IPS-18c (cell line): ENCODE data around the gene CKS1B.

Experiments used
- H3K4me3 ChIP-seq: 2 replicates; pipeline ENCODE4 v1.7.0; 2013; ENCODE audit warnings: low read depth, mild to moderate bottlenecking, low read length, moderate library complexity; ENCODE audit not compliant: insufficient read depth
- H3K9me3 ChIP-seq: one replicate; pipeline ENCODE4 v1.6.1; 2013; ENCODE audit warnings: mild to moderate bottlenecking, low read length, moderate library complexity; ENCODE audit not compliant: control insufficient read depth, insufficient read depth

Gene CKS1B

DNA sequence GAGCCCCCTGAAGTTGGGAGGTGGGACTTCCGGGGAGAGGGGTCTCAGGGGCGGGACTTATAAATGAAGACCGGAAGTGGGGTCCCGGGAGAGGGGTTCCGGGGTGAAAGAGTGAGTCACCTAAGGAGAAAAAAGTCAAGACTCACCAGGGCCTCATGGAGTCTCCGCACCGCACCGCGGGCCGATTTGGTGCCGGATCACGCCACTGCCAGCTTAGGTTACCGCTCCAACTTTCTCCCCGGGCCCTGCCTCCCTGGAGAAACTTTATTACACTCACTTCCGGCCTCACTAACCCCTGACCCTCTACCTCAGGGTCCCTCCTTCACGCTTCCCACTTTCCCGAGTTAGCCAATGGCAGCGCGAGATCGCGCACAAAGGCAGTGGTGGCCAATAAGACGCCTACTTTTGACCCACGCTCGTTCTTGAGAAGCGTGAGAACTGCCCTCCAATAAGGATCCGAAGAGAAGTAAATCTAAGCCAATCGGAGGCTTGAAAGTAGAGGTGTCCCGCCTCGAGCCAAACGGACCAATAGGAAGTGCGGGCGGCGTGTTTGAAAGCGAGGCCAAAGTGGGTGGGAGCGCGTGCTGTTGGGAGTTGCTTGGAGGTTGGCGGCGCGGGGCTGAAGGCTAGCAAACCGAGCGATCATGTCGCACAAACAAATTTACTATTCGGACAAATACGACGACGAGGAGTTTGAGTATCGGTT is at the start of gene CKS1B:
TSS of gene CKS1B (plus strand) at position 580 of the 706 bp plus-strand sequence. CDS start at position 645, 65 bp downstream.
- H3K4me3 ChIP-seq: peak within 1 kb of the TSS; percentile 66
- H3K9me3 ChIP-seq: no peaks in the 10 kb centered on the region

DNA sequence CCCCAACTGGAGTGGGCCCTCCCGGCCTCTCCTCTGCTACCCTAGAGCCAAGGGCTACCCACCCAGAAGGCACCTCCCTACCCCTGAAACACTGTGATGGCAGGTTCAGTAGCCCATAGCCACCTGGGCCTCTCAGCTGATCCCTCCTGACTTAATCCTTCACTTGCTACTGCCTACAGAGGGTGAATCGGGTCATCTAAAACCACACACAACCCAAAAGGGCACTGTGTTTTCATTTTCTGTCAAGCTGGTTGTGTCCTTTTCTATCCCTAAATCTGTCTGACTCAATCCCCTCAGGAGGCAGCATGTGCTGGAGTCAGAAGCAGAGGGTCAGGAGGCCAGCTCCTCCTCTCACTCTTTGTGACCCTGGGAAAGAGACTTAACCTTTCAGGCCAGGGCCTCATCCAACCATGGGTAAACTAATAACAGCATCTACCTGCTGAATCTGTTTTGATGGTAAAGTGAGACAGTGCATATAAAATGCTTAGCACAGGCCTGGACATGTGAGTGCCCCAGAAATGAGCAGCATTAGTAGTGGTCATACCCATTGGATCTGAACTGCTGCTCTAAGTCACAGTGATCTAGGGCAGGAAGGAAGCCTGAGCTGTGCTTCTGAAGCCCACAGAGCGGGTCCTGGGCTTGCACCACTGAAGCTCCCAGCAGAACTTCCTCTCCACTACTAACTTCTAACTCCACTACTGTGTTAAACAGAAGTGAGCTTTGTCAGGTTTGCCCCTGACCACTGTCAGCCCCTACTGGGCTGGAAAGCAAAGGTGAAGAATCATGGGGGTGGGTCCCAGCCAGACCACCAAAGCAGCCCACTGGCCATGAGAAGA is 48.9 kb upstream of the CKS1B start:
- Histone ChIP-seq H3K4me3 (no peak overlapping the region), H3K9me3 (no peaks in the 10 kb centered on the region)

DNA sequence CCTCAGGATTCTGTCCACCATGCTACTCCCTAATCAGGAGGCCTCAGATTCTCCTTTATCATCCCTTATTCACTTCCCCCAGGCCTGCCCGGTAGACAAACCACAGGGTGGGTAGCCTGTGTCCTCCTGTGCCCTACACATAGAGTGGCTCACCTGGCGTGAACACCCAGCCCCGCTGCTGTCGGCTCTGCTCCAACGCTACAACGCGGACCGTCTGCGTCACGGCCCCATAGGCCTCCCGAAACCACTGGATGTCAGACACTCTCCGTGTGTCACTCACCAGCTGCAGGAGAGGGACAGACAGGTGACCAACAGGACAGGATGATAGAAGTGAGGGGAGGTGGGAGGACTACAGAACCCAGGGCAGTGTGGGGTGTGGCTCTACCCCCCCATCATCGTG is 48.3 kb upstream of the CKS1B start:
- Histone ChIP-seq H3K4me3 (no peak overlapping the region), H3K9me3 (no peaks in the 10 kb centered on the region)

DNA sequence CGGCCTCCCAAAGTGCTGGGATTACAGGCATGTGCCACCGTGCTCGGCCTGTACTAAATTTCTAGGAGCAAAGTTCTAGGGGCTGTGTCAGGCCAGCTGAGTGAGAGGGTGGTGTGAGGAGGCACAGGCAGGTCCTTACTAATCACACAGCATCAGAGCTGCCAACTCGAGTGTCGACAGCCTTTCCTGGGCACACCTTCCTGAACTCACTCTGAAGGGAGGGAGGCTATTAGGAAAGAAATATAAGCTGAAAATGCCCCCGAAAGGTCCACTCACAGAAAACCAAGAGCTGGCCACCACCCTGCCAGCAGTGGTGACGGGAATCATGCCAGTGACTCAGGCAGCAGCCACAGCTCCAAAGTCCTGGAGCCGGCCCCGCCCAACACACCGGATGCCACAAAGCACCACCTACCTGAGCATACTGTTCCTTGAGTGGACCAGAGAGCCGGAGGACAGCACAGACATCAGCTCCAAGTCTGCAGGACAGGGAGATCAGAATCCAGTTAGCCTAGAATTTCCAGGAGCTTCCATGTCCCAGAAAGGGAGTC is 42.5 kb upstream of the CKS1B start:
- no peaks in the 10 kb centered on the region for H3K9me3 ChIP-seq
- H3K4me3 ChIP-seq: no peak overlapping the region

GRCh38 chr1:154934358-154934948 is 40.0 kb upstream of the CKS1B start:
- Histone ChIP-seq H3K4me3 (no peak overlapping the region), H3K9me3 (no peaks in the 10 kb centered on the region)

DNA sequence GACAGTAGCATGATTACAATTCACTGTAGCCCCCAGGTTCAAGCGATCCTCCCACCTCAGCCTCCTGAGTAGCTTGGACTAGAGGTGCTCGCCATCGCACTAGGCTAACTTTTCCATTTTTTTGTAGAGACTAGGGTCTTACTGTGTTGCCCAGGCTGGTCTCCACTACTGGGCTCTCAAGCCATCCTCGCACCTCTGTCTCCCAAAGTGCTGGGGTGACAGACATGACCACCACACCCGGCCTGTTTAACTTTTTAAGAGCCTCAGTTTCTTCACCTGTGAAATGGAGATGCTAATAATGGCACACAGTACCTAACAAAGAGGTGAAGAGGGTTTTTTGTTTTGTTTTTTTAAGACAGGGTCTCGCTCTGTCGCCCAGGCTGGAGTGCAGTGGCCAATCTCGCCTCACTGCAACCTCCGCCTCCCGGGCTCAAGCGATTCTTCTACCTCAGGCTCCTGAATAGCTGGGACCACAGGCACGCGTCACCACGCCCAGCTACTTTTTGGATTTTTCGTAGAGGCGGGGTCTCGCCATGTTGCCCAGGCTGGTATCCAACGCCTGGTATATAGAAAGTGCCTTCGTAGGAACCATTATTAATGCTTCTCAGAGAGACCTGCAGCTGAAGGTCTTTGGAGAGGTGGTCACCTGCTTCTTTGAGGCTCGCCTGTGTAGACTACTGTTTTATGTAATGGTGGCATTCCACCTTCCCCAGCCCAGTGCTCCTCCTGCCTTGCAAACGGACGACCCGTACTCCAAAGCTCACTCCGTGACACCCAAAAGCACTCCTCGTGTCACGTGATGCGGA is 38.5 kb upstream of the CKS1B start:
- no peaks in the 10 kb centered on the region for H3K9me3 ChIP-seq
- H3K4me3 ChIP-seq: peak overlapping the region; percentile 56

- H3K9me3 ChIP-seq: no peaks in the 10 kb centered on the region
Measured at GRCh38 chr1:154936555-154937084, 37.9 kb upstream of the CKS1B start, which contains the start of gene PMVK. Gene PMVK (minus strand): TSS chr1:154936719. CDS start chr1:154936685, 34 bp downstream.

GRCh38 chr1:154937085-154937987 is 37.1 kb upstream of the CKS1B start:
- H3K9me3 ChIP-seq: no peaks in the 10 kb centered on the region
- H3K4me3 ChIP-seq: peak overlapping the region; percentile 56

More at GRCh38 chr1:154936555-154937084, 37.9 kb upstream of the CKS1B start, which contains the start of gene PMVK:
- peak within 1 kb of the TSS; percentile 56 for H3K4me3 ChIP-seq

DNA sequence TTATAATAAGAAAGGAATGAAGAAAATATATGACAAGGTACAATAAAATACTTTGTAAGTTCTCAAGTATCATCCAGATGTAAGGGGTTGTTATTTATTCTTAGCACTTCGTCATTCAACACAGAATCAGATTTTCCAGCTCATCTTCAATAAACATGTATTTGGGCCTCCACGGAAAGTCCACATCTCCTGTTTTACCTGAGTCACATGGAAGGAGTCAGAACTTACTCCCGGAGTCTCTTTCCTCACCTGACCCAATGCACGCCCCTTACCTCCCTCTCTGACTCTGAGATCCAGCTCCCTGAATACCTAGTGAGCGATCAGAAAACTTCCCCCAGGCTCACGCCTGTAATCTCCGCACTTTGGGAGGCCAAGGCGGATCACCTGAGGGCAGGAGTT is 36.5 kb upstream of the CKS1B start:
- no peak overlapping the region for H3K4me3 ChIP-seq
- no peaks in the 10 kb centered on the region for H3K9me3 ChIP-seq

GRCh38 chr1:154938604-154939399 is 35.7 kb upstream of the CKS1B start:
- no peaks in the 10 kb centered on the region for H3K9me3 ChIP-seq
- no peak overlapping the region for H3K4me3 ChIP-seq

GRCh38 chr1:154940213-154940560 is 34.3 kb upstream of the CKS1B start:
- no peaks in the 10 kb centered on the region for H3K9me3 ChIP-seq
- no peak overlapping the region for H3K4me3 ChIP-seq

GRCh38 chr1:154940651-154941194 is 33.8 kb upstream of the CKS1B start:
- Histone ChIP-seq H3K4me3 (no peak overlapping the region), H3K9me3 (no peaks in the 10 kb centered on the region)

- no peaks in the 10 kb centered on the region for H3K9me3 ChIP-seq
- no peak overlapping the region for H3K4me3 ChIP-seq
Measured at GRCh38 chr1:154941333-154942013, 33.0 kb upstream of the CKS1B start.

DNA sequence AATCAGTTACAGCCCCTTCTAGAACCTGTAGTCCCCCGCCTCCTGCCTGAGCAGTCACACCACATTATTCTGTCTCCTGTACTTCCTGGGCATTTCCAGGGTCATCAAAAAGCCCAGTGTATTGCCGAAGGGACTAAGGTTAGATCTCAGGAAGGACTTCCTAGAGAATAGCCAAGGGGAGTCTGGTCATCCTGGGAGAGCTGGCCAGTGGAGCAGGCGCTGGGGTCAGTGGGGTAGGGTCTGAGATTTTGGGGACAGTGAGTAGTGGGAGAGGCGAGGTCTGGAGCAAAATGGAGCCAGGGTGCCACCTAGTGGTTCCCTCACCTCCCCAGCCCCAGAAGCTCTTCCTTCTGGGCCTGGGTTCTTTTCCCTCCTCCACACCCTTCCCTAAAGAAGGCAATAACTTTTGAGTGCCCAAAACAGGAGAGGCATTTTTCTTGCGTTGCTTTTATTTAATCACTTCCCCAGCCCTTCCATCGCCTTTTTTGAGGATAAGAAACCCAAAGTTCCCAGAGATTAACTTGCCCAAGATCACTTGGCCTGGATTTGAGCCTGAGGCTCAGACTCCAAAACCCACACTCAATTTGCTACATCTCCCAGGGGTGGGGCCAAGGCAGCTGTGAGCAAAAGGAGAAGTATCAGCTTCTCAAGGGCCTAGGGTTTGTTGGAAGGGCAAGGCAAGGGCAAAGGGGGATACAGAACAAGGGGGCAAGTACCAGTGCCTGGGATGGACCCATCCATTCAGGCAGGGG is 30.7 kb upstream of the CKS1B start:
- no peak overlapping the region for H3K4me3 ChIP-seq
- H3K9me3 ChIP-seq: no peaks in the 10 kb centered on the region
